ENCODE measurements around the gene ZFP1. TPM values are rescaled to one million over a fixed set of nuclear protein-coding genes. Genes with fewer than 3 reads are reported as not detected.

ZFP1 gene
- total and polyA plus RNA-seq, 2 of the 4 experiments (the other 2 are of a cell fraction): 3.8 to 16.0 TPM

DNA sequence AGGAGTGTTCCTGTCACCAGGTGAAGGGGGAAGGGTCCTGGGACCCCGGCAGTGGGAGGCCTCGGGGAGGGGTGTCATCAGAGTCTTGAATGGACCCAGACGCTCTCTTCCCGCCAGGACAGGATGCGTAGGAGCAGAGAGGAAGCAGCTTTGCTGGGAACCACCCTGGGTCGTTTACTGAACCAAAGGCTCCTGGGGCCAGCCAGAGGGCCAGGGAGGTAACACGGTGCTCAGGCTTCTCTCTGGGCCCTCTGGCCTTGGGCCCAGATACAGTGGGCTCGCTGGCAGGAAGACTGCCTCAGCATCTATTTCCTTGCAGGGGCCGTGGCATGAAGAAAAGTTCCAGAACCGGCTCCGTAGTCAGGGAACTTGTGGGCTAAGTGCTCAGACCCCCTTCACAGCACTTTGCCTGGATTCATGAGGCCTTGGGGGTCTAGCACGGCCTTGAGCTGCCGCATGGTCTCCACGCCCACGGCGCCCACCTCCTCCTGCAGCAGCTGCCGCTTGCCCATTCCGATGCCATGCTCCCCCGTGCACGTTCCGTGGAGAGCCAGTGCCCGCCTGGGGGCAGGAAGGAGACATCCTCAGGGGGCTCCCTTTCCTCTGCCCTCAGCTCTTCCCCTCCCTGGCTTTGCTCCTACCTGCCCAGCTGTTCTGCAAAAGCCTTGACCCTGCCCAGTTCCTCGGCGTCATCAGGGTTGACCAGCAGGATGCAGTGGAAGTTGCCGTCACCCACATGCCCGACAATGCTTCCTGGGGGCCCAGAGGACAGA is 36.2 kb upstream of the ZFP1 start:
- no peak overlapping the region for H3K23ac ChIP-seq (ENCODE audit: low read depth, low read length)
- no peak overlapping the region for H3K56ac ChIP-seq (ENCODE audit: extremely low read depth, insufficient read depth, low read length)
- no peak overlapping the region for H2AK9ac ChIP-seq (replicated peaks; ENCODE audit: low read depth, low read length, poor library complexity)
- dilution Hi-C loops (cut with HindIII; ENCODE audit: low sequenced_read_pairs, unreplicated experiment) (no loop called here), in situ Hi-C loops (cut with MboI; ENCODE audit: low sequenced_read_pairs) (no loop called here), intact Hi-C loops (cut with micrococcal nuclease) (loop anchor here (1.0 to 5.0 kb wide), 5 partner anchors 114 to 403 kb away; no protein-coding TSS in a partner anchor)
- 45% methylated on average over 6 of the region's 26 CpGs; no CpG with 5 or more reads in 1 of the 2 experiments for WGBS, 2 experiments (ENCODE audit: extremely low coverage in 2 of 2, insufficient read length in 1 of 2)
- H4K20me1 ChIP-seq (ENCODE audit: insufficient read depth, low read length): peaks cover 10% of the 10 kb centered on the region
- H4K8ac ChIP-seq (ENCODE audit: low read depth in 2 of 2, low read length in 2 of 2): no peak overlapping the region
- no peak overlapping the region for H3K14ac ChIP-seq (replicated peaks; ENCODE audit: low read depth, low read length)
- H4K5ac ChIP-seq (ENCODE audit: low read depth, low read length): no peak overlapping the region
- H2BK20ac ChIP-seq (ENCODE audit: low read depth, low read length): no peak overlapping the region
- no peaks in the 10 kb centered on the region for H3K9me3 ChIP-seq (ENCODE audit: control insufficient read depth, insufficient read depth, low read length)
- BruUV-seq (replicated peaks): no TSS peak
- H2BK5ac ChIP-seq (ENCODE audit: low read depth, low read length, poor library complexity, severe bottlenecking): no peak overlapping the region
- H3K9ac ChIP-seq (ENCODE audit: low read depth, low read length): no peak overlapping the region
- H2AFZ ChIP-seq (replicated peaks; ENCODE audit: low read length, poor library complexity): no peak overlapping the region
- H3K27me3 ChIP-seq (ENCODE audit: control insufficient read depth, insufficient read depth, low read length): no peaks in the 10 kb centered on the region
- DNase-seq (no peak), ATAC-seq (ENCODE audit: low read depth) (no peak)
- H2BK15ac ChIP-seq (ENCODE audit: low read depth, low read length): no peak overlapping the region
- no peak overlapping the region for H3K4me3 ChIP-seq (ENCODE audit: insufficient read depth, low read depth, low read length)
- no peak overlapping the region for H3K4me2 ChIP-seq (ENCODE audit: low read depth, low read length)
- H2BK120ac ChIP-seq (ENCODE audit: low read depth, low read length): no peak overlapping the region
- no peak overlapping the region for H4K91ac ChIP-seq (ENCODE audit: insufficient read depth, low read depth, low read length)
- H3K18ac ChIP-seq (ENCODE audit: low read depth, low read length): no peak overlapping the region
- H3K4ac ChIP-seq (ENCODE audit: low read depth, low read length): no peak overlapping the region
- ChIA-PET POLR2A (ENCODE audit: unreplicated experiment) (no interaction called here), CTCF (interaction anchor here (0.6 to 1.9 kb wide), 15 partner anchors 10 to 249 kb away, joined by 3 to 15 read pairs (median 5); partner anchors contain the start of gene ZNRF1)
- TF ChIP-seq BHLHE40 (IDR thresholded peaks at IDR 0.05; ENCODE audit: low read depth, low read length) (no peak), MAZ (IDR thresholded peaks at IDR 0.05; ENCODE audit: borderline replicate concordance, low read depth, low read length) (no peak), CEBPB (IDR thresholded peaks at IDR 0.05; ENCODE audit: low read depth, low read length) (no peak), NFE2L2 (IDR thresholded peaks at IDR 0.05; ENCODE audit: low read depth, low read length) (no peak)
- no peak overlapping the region for H2AK5ac ChIP-seq (ENCODE audit: low read depth, low read length)
- peaks cover 30% of the 10 kb centered on the region for H3K4me1 ChIP-seq (ENCODE audit: control insufficient read depth, insufficient read depth, low read length)
- H3K27ac ChIP-seq (ENCODE audit: insufficient read depth, low read length): no peak overlapping the region
- H3K9me1 ChIP-seq (ENCODE audit: insufficient read depth, low read length): peaks cover 15% of the 10 kb centered on the region
- H3K36me3 ChIP-seq (ENCODE audit: control insufficient read depth, insufficient read depth, low read length): no peaks in the 10 kb centered on the region; the same call in 1 of the 2 replicates
- peaks cover 4 to 30% of the 10 kb centered on the region in 2 experiments; a peak in 3 of 4 replicates for H3K79me1 ChIP-seq (ENCODE audit: low read depth in 1 of 2, low read length in 2 of 2)

All from IMR-90 (cell line).